ENCODE data around the gene GSTM3.
"Not testable (repeated sequence)": the region's sequence is repeated elsewhere in the genome, so short reads cannot be mapped to it uniquely, and the experiment has no call there.

The GSTM3 gene

DNA sequence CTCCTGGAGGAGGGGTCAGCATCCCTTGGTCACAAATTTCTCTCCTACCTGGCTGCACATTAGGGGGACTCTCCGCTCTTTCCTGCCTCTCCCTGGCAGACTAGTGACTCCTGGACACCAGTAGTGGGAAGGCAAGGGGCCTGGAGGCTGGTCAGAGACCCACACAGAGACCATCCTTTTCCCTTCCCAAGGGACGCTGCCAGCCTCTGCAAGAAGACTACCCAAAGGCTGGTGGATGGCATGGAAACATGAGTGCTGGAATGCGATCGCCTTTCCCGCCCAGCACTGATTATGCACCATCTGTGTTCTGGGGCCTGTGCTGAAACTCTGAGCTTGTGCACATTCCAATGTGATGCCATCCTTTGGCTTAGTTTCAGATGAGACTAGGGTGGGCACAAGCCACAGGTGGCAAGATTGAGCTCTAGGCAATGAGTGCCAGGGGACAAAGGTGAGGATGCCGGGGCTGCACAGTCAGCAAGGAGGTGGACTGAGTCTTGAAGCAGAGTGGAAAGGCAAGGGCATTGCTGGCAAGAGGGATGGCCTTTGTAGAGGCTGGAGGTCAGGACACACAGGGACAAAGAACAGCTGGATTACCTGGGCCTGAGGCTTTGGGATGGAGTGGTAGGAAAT lies 35.5 kb upstream of the GSTM3 start:
- in situ Hi-C loops (cut with MboI; ENCODE audit: low sequenced_read_pairs), result no loop called here

DNA sequence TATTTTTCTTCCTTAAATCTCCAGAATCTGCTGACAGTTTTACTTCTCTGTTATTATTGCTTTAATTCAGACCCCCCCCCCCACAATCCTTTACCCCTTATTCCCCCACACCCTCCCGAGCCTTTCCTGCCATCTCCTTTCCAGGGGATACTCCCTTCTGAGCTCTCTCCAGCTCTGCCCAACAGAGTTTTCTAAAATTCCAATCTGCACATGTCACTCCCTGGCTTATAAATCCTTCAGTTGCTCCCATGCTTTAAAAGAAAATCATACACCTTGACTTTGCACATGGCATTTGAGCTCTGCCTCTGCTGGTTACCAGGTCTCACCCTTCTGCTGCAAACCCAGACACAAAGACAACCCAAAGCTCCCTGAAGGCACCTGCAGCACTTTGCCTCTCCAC lies 34.6 kb upstream of the GSTM3 start:
- in situ Hi-C loops (cut with MboI; ENCODE audit: low sequenced_read_pairs), result no loop called here

DNA sequence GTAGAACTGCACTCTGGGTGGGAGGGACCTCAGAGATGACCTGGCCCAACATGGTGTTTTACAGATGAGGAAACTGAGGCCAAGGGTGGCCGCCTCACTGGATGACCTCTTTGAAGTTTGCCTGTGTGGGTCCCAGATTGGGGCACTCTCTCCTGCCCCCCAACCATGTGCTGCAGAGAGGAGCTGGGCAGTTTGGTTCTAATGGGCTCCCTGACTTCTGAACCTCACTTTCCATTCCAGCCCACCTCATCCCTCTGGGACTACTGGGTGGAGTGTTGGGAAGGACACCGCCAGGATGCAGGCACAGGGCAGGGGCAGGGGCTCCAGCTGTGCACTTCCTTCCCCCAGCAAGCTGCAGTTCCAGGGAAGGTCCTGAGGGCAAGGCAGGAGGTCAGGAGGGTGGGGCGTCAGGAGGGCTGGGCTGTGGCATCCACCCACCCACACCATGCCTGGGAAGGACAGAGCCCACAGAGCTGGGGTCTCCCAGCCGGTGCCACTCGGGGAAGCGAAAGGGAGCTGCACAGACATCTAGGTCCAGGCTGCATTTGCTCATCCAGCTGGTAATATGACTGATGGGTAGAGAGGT lies 33.2 kb upstream of the GSTM3 start:
- in situ Hi-C loops (cut with MboI; ENCODE audit: low sequenced_read_pairs), result loop anchor here (5.0 kb wide), 3 partner anchors 132 to 227 kb away; partner anchors contain the start of gene GNAI3

DNA sequence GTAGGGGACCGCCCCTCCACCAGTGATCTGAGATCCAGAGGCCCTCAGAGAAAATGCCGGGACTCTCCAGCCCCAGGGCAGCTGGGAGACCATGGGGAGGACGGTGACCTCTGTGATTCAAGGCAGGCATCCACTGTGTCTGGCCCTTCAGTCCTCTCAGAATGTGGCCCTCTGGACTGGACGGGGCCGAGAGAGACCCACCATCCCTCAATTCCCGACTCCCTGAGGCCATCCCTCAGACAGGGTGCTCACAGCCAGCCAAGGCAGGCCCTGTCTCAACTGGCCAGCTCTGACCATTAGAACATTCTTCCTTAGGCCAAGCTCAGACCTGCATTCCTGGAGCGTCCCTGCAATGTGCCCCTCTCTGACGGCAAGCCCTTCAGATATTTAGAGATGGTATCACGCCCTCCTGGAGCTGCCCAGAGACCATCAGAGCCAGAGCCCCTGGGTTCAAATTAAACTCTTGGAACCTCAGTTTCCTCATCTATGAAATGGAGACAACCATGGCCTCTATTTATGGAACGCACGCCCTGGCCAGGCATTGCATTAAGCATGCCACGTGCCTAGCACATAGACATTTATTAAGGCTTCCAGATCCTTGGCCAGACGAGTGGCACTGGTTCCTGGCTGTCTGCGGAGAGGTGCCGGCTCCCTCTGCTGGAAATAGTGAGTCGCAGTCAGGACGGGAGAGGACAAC lies 32.5 kb upstream of the GSTM3 start:
- in situ Hi-C loops (cut with MboI; ENCODE audit: low sequenced_read_pairs), result loop anchor here (5.0 kb wide), 3 partner anchors 131 to 226 kb away; partner anchors contain the start of gene GNAI3

DNA sequence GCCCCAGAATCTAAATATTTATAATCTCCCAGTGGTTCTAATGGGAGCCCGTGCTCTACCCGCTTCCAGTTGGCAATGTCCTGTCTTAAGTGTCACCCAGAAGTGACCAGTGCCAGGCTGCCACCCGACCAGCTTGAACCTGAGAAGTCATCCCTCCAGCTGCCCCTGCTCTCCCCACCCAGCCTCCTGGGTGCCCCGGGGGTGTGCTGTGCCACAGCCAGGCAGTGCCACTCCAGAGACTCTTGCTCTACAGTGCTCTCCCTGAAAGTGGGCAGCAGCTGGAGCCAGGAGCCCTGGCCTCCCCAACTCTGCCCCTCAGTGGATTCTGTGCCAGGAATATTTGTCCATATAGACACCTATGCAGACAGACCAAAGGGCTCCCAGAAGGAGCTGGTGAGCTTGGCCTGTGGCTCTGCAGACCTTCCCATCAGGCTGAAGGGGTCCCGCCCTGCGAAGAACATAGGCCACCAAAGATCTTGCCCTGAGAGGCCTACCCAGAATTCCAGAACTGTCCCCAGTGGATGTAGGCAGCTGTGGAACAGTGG lies 31.9 kb upstream of the GSTM3 start:
- in situ Hi-C loops (cut with MboI; ENCODE audit: low sequenced_read_pairs), result loop anchor here (5.0 kb wide), 3 partner anchors 130 to 225 kb away; partner anchors contain the start of gene GNAI3

DNA sequence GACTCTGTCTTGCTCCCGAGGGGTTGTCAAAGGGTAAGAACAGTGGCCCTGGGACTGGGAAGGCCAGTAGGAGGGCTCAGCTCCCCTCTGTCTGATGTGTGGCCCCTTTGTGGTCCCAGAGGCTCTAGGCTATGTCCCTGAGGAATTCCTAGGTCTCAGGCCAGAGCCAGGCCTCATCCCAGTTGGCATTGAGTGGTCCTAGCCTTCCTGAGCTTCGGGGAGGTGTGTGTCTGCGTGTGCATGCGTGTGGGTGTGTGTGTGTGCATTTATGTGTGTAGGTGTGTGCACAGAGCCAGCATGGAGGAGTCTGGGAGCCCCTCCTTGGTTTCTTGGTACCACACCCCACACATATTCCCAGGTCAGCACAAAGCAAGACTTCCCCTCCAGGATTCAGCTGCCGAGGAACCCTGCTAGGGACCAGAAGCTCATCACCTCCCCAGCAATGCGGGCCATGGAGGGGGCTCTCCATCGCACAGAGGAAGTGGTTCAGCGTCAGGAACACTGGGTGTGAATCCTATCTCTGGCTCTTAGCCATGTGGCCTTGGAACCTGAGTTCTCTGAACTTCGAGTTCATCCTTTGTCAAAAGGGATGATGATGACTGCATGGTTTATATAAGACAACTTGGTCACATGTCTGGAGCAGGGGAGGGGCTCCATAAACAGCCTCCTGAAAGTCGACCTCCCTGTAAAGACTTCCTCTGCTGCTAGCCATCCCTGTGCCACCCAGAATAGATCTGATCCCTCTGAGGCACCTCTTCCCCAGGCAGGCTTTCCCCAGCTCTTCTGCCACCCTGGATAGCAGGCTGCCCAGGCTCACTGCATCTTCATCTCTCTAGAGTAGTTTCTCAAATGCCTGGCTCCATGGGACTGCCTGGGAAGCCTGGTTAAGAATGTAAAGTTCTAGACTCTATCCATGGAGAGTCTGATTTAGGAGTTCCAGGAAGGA lies 31.1 kb upstream of the GSTM3 start:
- in situ Hi-C loops (cut with MboI; ENCODE audit: low sequenced_read_pairs), result loop anchor here (5.0 kb wide), 3 partner anchors 130 to 225 kb away; partner anchors contain the start of gene GNAI3

DNA sequence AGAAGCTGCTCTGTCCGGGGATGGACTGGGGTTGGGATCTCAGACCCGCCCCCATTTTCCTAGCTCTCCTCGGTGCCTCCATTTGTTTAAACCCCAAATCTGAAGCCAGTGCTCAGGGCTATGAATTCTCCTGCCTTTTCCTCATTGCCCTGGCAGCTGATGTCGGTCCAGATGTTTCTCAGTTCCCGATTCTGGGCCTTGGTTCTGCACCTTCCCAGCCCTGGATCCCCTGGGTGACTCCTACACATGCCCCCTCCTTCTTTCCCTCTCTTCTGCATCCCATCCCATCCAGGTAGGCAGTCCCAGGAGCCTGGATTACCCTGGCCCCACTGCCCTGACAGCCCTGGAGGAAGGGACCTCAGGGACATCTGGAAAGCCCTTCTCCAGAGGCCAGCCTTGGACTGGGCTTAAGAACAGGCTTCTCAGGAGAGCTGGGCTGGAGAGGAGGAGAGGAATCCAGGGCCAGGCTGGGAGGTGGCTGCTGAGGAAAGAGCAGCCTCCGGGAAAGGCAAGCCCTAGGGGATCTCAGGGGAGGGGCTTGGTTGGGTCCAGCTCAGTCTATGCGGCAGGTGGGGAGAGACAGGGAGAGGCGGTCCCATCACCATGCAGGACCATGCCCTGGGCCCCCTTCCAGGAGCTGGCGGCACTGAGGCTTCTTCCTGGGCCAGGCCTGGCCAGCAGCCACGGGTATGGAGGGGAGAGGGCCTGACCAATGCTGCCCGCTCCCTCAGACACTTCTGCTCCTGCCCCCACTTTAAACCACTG lies 29.7 kb upstream of the GSTM3 start:
- in situ Hi-C loops (cut with MboI; ENCODE audit: low sequenced_read_pairs), result loop anchor here (5.0 kb wide), 3 partner anchors 128 to 223 kb away; partner anchors contain the start of gene GNAI3

DNA sequence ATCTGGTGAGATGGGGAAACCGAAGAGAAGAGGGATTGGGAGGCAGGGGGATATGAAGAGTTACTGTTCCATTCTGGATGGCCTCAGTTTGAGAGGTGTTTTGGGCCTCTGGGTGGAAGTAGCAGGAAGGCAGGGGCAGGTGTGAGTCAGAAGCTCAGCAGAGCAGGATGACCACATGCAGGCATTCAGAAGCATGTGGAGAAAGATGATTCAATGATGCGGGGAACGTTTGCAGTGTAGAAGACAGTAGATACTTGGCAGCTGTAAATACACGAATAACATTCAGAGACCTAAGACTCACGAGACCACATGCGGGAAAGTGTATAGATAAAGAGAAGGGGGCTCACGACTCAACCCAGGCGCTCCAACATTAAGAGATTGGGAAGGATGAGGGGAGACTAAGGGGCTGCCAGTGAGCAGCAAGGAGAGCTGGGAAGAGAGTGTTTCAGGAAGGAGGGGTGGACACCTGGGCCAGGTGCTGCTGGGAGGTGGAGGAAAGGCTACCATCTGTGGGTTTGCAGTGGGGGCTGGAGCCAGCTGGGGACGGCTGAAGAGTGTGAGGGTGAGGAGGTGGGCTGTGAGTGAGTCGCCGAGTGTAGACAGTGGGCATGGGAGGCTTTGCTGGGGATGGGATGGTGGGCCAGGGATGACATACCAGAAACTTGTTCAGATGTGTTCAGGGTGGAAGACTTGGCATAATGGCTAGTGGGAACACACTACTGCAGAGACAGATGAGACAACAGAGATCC lies 28.7 kb upstream of the GSTM3 start:
- in situ Hi-C loops (cut with MboI; ENCODE audit: low sequenced_read_pairs), result loop anchor here (5.0 kb wide), 3 partner anchors 127 to 222 kb away; partner anchors contain the start of gene GNAI3

DNA sequence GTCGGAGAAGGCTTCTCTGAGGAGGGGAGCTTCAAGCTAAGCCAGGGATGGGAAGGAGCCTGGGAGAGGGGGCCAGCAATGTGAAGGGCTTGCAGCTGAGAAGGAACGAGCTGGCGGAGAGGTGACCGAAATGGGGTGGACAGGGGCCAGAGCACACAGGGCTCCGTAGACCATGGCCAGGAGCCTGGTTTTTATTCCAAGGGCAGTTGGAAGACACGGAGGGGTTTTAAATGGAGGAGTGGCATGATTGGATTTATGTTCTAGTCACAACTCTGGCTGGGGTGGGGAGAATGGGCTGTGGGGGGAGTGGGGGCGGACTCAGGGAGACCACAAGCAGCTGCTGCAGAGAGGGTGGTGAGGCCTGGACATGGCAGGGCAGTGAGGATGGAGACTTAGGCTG lies 28.0 kb upstream of the GSTM3 start:
- in situ Hi-C loops (cut with MboI; ENCODE audit: low sequenced_read_pairs), result no loop called here

DNA sequence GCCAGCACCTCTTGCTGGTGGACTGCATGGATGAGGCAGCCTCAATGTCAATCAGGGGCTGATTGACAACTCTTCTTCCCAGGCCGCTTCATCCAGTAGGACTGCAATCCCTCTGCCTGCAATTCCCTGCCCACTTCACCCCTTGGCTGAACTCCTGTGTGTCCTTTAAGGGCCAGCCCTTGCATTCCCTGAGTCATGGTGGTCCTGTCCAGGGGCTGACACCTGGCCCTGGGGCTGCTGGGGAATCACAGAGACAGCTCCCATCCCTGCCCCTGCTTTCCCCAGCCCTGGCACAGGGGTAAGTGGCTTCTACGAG lies 27.5 kb upstream of the GSTM3 start:
- in situ Hi-C loops (cut with MboI; ENCODE audit: low sequenced_read_pairs), result no loop called here

DNA sequence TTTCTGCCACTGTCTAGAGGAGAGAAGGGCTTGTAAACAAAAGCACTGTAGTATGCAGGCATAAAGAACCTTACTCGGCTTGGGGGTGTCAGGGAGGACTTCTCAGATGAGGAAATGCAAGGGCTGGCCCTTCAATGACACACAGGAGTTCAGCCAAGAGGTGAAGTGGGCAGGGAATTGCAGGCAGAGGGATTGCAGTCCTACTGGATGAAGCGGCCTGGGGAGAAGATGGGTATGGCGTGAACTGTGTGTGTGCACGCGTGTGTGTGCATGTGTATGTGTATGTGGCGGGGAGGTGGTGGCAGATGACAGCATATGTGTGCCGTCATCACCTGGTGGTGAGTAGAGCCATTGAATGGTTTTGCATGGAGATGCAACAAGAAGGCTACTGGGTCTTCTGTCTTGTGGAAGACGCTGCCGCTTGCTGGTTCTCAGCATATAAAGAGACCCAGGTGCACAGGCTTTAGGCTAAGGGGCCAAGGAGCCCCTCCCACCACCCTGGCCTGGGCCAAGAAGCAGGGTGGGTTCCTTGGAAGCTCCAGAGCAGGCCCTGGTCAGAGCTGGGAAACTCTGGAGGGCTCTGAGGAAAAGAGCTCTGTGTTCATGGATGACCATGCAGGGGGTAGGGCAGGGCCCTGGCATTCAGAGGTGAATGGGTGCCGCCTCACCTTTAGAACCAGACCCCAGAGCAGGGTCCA lies 26.9 kb upstream of the GSTM3 start:
- in situ Hi-C loops (cut with MboI; ENCODE audit: low sequenced_read_pairs), result no loop called here

DNA sequence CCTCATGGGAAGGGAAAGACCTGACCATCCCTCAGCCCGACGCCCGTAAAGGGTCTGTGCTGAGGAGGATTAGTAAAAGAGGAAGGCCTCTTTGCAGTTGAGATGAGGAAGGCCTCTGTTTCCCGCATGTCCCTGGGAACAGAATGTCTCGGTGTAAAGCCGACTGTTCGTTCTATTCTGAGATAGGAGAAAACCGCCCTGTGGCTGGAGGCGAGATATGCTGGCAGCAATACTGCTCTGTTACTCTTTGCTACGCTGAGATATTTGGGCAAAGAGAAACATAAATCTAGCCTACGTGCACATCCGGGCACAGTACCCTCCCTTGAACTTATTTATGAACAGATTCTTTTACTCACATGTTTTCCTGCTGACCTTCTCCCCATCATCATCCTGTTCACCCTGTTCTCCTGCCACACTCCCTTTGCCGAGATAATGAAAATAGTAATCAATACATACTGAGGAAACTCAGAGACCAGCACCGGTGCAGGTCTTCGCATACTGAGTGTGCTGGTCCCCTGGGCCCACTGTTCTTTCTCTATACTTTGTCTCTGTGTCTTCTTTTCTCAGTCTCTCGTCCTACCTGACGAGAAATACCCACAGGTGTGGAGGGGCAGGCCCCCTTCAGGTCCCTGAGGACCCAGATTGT lies 26.3 kb upstream of the GSTM3 start:
- in situ Hi-C loops (cut with MboI; ENCODE audit: low sequenced_read_pairs), result not testable (repeated sequence)

DNA sequence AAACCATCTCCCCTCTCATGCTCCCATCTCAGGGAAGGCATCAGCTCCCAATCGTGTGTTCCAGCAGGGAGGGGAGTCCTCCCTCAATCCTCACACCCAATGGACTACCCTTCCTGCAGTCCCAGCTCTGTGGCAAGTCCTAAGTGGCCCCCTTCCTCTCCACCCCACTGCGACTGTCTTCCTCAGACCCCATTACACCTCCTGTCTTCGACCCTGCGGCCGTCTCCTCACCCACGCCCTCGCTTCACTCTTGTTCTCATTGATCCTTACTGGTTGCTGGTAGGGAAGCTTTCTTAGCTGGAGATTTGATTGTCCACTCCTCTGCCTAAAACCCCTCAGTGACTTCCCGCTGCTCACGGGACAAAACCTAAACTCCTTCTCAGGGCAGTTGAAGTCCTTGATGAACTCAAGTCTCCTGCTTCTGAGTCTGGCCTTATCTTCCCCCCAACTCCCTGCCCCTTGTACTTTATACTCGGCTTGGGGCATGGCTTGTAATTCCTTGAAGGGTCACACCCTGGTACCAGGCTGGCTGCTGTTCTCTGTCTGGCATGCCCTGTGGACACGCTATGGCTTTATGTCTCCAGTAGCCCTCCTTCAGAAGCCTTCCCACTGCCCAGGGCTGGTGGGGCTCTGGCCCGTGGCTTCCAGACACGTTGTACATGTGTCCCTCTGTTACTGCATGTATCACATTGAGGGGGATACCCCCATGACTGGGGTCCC lies 25.2 kb upstream of the GSTM3 start:
- in situ Hi-C loops (cut with MboI; ENCODE audit: low sequenced_read_pairs), result no loop called here

DNA sequence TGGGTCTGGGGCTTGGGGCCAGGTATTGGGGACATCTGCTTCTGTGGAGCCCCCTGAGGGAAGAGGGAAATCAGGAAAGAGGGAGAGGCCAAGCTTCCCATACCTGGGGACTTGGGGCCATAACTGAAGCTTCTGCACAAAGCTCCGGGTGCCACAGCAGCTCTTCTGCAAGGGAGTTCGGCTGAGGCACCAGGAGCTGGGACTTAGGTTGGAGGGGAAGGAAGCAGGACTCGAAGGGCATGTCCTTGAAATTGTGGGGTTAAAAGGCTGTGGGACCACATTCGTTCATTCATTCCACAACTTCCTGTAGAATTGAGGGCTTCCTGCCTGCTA lies 24.6 kb upstream of the GSTM3 start:
- in situ Hi-C loops (cut with MboI; ENCODE audit: low sequenced_read_pairs), result no loop called here

DNA sequence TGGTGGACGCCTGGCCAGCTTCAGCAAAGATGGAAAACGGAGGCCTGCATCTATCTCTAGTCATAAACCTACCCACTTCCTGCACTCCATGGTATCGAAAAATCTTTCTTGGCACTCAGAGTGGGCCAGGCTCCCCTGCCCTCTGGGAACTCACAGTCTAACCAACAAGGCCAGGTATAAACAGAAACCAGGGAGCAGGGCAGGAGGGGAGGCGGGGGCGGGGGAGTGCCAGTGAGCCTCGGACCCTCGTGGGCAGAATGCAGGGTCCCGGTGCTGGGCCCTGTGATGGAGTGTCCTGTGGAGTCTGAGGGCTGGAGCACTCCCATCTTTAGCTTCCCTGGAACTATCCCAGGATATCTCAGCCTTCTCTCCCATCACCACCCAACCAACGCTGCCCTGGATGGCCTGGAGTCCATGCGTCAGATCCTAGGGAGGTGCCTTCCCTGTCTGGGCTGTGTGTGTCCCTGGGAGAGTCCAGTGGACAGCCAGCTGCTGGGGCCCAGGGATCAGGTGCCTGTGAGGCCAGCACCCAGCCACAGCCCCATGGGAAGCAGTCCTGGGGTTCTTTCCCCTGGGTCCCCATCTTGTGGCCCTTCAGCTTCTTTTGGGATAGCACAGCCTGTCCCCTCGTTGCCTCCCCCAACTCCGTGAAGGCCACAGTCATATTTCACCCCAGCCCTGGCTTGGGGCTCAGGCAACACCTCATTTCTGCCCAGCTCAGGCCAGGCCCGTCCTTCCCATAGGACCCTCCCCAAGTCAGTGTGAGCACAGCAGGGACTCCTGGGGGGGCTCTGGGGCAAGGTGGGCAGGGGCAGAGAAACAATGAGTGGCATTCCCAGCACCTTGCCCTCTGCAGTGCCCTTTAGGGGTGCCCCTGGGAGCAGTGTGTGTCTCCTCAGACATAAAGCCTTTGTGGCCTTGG lies 24.0 kb upstream of the GSTM3 start:
- in situ Hi-C loops (cut with MboI; ENCODE audit: low sequenced_read_pairs), result no loop called here

DNA sequence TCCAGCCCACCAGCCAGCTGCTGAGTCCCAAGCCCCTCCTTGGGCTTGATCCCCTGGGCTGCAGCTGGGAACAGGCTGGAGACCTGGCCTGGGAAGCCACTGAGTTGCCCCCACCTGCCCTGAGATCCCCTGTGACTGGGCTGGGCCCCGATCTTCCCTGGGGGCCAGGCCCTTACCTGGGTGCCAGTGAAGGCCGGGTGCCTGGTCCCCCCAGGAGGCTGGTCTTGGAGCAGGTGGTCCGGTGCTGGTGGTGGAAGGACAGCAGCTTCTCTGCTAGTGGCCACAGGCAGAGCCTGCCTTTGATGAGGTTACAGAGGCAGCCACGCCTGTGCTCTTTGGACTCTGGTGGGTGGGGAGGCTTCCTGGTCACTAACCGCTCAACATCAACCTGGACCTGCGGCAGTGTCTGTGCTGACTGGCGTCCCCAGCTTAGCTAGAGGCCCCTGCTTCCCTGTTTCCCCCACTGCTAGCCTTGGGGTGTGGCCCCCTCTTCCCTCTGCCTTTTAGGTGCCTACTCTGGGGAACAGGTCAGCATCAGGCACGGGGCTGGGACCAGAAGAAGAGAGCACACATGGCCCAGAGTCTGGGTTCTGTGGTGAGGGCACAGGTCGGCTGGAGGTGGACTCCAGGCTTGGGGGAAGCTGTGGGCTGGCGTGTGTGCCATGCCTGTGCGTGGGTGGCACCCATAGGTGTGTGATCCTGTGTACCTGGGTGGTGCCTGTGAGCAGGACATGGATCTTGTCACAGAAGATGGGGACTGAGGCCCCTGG lies 23.0 kb upstream of the GSTM3 start, which contains the start of gene EPS8L3:
TSS of gene EPS8L3 (minus strand) at position 278 of the 770 bp plus-strand sequence. CDS start 2,174 bp downstream, outside the sequence.
- in situ Hi-C loops (cut with MboI; ENCODE audit: low sequenced_read_pairs), result no loop called here
